MCF 10A (cell line): ENCODE measurements around the gene FRAS1. TPM values are rescaled to one million over a fixed set of nuclear protein-coding genes. Genes with fewer than 3 reads are reported as not detected.

Experiments used
- BruUV-seq: library from RNA; stranded (reverse); fragments of 400-500 nt; replicated peaks from 2 replicates; lab custom pipeline; 2021; lab: Mats Ljungman, UMichigan
- CTCF ChIA-PET: fragments of 300-600 bp; sonication (Branson Sonifier 250); formaldehyde crosslinking; extraction: SDS; loops from one replicate; lab custom pipeline; 2021; ENCODE audit warnings: antibody characterized with exemption, inconsistent platforms; lab: Yijun Ruan, JAX
- POLR2A ChIA-PET: fragments of 300-600, 350-650 bp; sonication (Branson Sonifier 250); formaldehyde crosslinking; extraction: SDS; loops from one replicate; lab custom pipeline; 2020; ENCODE audit warnings: antibody characterized with exemption, inconsistent platforms; lab: Yijun Ruan, JAX
- DNase-seq: peaks from one replicate; pipeline ENCODE4 v3.0.0-alpha.2; 2018; ENCODE audit not compliant: unreplicated experiment
- H3K27ac Mint-ChIP-seq: one replicate; pipeline ENCODE4 v1.8.0; 2022; ENCODE audit warnings: mild to moderate bottlenecking, low read depth, mixed read lengths; ENCODE audit not compliant: unreplicated experiment
- H3K27me3 Mint-ChIP-seq: one replicate; pipeline ENCODE4 v1.8.0; 2022; ENCODE audit warnings: mixed read lengths; ENCODE audit not compliant: insufficient read depth, unreplicated experiment
- H3K36me3 Mint-ChIP-seq: one replicate; pipeline ENCODE4 v1.8.0; 2022; ENCODE audit warnings: mild to moderate bottlenecking, moderate library complexity, mixed read lengths; ENCODE audit not compliant: insufficient read depth, unreplicated experiment
- H3K4me1 Mint-ChIP-seq: one replicate; pipeline ENCODE4 v1.8.0; 2022; ENCODE audit warnings: mixed read lengths; ENCODE audit not compliant: insufficient read depth, unreplicated experiment
- H3K4me3 Mint-ChIP-seq: one replicate; pipeline ENCODE4 v1.8.0; 2022; ENCODE audit warnings: mild to moderate bottlenecking, moderate library complexity, mixed read lengths; ENCODE audit not compliant: unreplicated experiment
- H3K9me3 Mint-ChIP-seq: one replicate; pipeline ENCODE4 v1.8.0; 2022; ENCODE audit warnings: mixed read lengths; ENCODE audit not compliant: unreplicated experiment
- intact Hi-C: fragments of 100-400 bp; cut with micrococcal nuclease; formaldehyde crosslinking; loops from 2 replicates; pipeline ENCODE4 v1.14.1; 2022
- total RNA-seq: library from RNA; stranded (reverse); gene quantifications from 2 replicates; pipeline ENCODE4 v1.2.3, GENCODE V29; 2022
- TF ChIP-seq, protein P1 (sequence below): fragments of 200-600 bp; IDR thresholded peaks from one replicate; pipeline ENCODE4 v1.8.0; 2022; ENCODE audit warnings: antibody characterized with exemption, mild to moderate bottlenecking; ENCODE audit not compliant: unreplicated experiment

The FRAS1 gene
- total RNA-seq, 1 experiment from 2014 or later = 2.0 TPM

DNA sequence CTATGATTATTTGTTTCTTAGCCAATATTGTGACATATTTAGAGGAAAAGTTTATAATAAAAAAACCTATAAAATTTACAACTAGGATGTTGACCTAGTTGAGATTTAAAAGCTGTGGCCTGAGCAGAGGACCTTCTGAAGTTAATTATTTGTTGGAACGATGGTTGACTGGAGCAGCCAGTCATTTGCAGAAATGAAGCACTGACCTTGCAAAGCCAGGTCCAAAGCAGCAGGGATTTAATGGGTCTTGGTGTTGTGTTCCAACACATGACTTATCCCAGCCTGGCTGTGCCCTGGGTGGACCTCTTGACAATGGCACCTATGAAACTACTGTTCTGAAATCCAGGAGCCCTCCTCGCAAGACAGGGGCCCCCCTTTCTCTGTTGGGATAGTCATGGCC is 235.2 kb downstream of the FRAS1 start:
- TF ChIP-seq, protein P1, sequence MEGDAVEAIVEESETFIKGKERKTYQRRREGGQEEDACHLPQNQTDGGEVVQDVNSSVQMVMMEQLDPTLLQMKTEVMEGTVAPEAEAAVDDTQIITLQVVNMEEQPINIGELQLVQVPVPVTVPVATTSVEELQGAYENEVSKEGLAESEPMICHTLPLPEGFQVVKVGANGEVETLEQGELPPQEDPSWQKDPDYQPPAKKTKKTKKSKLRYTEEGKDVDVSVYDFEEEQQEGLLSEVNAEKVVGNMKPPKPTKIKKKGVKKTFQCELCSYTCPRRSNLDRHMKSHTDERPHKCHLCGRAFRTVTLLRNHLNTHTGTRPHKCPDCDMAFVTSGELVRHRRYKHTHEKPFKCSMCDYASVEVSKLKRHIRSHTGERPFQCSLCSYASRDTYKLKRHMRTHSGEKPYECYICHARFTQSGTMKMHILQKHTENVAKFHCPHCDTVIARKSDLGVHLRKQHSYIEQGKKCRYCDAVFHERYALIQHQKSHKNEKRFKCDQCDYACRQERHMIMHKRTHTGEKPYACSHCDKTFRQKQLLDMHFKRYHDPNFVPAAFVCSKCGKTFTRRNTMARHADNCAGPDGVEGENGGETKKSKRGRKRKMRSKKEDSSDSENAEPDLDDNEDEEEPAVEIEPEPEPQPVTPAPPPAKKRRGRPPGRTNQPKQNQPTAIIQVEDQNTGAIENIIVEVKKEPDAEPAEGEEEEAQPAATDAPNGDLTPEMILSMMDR = no peak
- BruUV-seq = no TSS peak
- H3K36me3 Mint-ChIP-seq = no peaks in the 10 kb centered on the region
- peaks cover 25% of the 10 kb centered on the region for H3K4me1 Mint-ChIP-seq
- no peaks in the 10 kb centered on the region for H3K9me3 Mint-ChIP-seq
- intact Hi-C loops = no loop called here
- no peak for DNase-seq
- H3K4me3 Mint-ChIP-seq = no peak overlapping the region
- no peak overlapping the region for H3K27ac Mint-ChIP-seq
- H3K27me3 Mint-ChIP-seq = no peaks in the 10 kb centered on the region
- ChIA-PET CTCF (no interaction called here), POLR2A (interaction anchor here (0.9 kb wide), 1 partner anchor 8 kb away, joined by 4 read pairs; no protein-coding TSS in a partner anchor)

DNA sequence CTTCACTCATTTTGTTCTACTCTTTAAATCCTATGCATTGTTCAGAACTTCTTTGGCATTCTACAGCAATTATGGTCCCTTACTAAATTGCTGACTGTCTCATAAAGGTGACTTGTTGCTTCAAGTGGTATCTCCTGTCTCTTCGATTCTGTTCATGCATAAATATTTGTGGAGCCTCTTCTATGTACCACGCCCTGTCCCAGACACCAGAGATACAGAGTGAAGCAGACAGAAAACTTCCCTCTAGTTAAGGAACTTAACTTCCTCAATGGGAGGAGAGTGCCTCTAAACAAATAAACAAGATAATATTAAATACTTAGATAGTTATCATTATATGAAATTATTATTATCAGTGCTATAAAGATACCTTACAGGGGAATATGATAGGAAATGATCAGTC is 235.7 kb downstream of the FRAS1 start:
- H3K36me3 Mint-ChIP-seq = no peaks in the 10 kb centered on the region
- no peak for DNase-seq
- H3K4me1 Mint-ChIP-seq = peaks cover 25% of the 10 kb centered on the region
- no peaks in the 10 kb centered on the region for H3K27me3 Mint-ChIP-seq
- H3K27ac Mint-ChIP-seq = no peak overlapping the region
- no TSS peak for BruUV-seq
- CTCF ChIA-PET = no interaction called here
- intact Hi-C loops = no loop called here
- H3K9me3 Mint-ChIP-seq = no peaks in the 10 kb centered on the region
- POLR2A ChIA-PET = no interaction called here
- H3K4me3 Mint-ChIP-seq = no peak overlapping the region
- TF ChIP-seq, protein P1 = no peak

DNA sequence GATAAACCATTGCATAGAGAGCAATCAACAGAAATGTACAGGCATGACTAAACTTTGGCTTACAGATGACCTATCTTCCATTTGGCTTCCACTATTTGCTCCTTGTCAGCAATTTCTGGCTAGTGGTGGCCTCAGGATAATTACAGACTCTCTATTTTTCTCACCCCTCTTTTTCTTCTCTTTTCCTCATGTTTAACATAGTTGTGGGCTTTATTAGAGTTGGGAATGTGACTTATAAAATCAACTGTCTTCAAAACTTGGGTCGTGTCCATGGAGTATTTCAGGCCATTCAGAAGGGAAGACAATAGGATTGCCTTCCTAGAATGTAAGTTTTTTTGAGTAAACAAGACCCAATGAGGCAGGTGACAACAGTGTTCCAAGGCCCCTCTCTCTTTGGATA is 236.2 kb downstream of the FRAS1 start:
- CTCF ChIA-PET = no interaction called here
- no peak for DNase-seq
- Mint-ChIP-seq H3K36me3 (no peaks in the 10 kb centered on the region), H3K27ac (no peak overlapping the region), H3K9me3 (no peaks in the 10 kb centered on the region), H3K4me3 (no peak overlapping the region), H3K4me1 (peaks cover 25% of the 10 kb centered on the region), H3K27me3 (no peaks in the 10 kb centered on the region)
- BruUV-seq = no TSS peak
- intact Hi-C loops = no loop called here
- TF ChIP-seq, protein P1 = no peak
- POLR2A ChIA-PET = no interaction called here

DNA sequence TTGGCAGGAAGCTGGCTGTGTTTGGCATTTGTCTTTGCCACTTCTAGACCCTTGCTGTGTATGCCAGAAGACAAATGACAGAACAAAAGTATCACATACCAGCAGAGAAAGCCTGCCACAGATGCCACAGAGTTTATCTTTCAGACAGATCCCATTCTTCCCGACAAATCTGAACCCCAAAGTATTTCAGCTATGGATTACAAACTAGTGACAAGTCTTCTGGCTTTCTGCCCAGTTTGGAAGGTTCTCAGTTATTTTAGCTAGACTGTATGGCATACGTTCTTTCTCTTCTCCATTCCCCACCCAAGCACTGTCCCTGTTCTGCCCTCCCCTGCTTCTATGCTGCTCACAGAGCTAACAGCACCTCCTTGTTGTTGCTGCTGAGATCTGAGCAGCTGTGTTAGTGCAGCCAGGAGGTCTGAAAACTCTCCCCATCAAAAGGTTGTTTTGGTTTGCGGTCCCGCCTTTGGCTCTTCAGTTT is 236.7 kb downstream of the FRAS1 start:
- TF ChIP-seq, protein P1 = no peak
- no TSS peak for BruUV-seq
- no peaks in the 10 kb centered on the region for H3K36me3 Mint-ChIP-seq
- intact Hi-C loops = no loop called here
- no peaks in the 10 kb centered on the region for H3K9me3 Mint-ChIP-seq
- DNase-seq = peak; percentile 61
- H3K27me3 Mint-ChIP-seq = no peaks in the 10 kb centered on the region
- no peak overlapping the region for H3K27ac Mint-ChIP-seq
- H3K4me3 Mint-ChIP-seq = no peak overlapping the region
- POLR2A ChIA-PET = no interaction called here
- CTCF ChIA-PET = interaction anchor here (0.6 kb wide), 1 partner anchor 204 kb away, joined by 5 read pairs; no protein-coding TSS in a partner anchor
- peaks cover 29% of the 10 kb centered on the region for H3K4me1 Mint-ChIP-seq
